ENCODE results near the gene COQ8B. TPM values are rescaled to one million over a fixed set of nuclear protein-coding genes. Genes with fewer than 3 reads are reported as not detected.

Gene COQ8B
- total RNA-seq, 2 donors from 2014 or later: 29.8 to 31.3 TPM

DNA sequence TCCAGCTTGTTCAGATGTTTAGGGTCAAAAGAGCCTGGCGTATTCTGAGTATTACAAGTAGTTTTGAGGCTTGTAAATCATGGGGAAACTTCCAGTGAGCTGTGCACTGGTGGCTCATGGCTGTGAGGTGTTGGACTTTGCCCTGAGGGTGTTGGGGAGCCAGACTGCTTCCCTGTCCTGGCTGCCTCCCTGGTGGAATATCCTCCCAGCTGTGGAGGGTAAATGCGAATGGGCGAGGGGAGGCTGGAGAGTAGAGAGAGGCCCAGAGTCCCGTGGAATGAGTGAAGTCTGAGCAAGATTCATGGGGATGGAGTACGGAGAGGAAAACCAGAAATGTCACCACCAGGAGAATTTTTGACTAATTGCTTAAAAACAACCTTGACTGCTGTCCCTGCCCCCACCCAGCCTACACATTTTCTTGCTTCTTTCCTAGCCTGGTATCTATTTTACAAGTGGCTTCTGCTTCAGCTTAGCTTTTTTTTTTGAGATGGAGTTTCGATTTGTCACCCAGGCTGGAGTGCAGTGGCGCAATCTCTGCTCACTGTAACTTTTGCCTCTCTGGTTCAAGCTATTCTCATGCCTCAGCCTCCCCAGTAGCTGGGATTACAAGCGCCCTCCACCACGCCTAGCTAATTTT lies 38.0 kb upstream of the COQ8B start:
- Histone ChIP-seq H3K27me3 (no peaks in the 10 kb centered on the region), H3K9me3 (no peaks in the 10 kb centered on the region), H3K36me3 (replicated peaks in 1 of 2; ENCODE audit: insufficient read depth in 1 of 2, low read depth in 2 of 2) (peaks cover 0 to 20% of the 10 kb centered on the region in 2 donors), H3K27ac (peak overlapping the region in 3 of 4 donors; percentile 32 to 81 (median 56)), H3K4me3 (no peak overlapping the region), H3K4me1 (peaks cover 45% of the 10 kb centered on the region)
- DNase-seq (peak; percentile 44 to 55 (median 50)), ATAC-seq (no peak)
- no peak for TF ChIP-seq CTCF (IDR thresholded peaks at IDR 0.05)
- TF ChIP-seq POLR2A (IDR thresholded peaks at IDR 0.05): no peak
- intact Hi-C loops (cut with DNase I): no loop called here
- 44 to 60% methylated on average over 9 of the region's 9 CpGs for WGBS, 2 donors

DNA sequence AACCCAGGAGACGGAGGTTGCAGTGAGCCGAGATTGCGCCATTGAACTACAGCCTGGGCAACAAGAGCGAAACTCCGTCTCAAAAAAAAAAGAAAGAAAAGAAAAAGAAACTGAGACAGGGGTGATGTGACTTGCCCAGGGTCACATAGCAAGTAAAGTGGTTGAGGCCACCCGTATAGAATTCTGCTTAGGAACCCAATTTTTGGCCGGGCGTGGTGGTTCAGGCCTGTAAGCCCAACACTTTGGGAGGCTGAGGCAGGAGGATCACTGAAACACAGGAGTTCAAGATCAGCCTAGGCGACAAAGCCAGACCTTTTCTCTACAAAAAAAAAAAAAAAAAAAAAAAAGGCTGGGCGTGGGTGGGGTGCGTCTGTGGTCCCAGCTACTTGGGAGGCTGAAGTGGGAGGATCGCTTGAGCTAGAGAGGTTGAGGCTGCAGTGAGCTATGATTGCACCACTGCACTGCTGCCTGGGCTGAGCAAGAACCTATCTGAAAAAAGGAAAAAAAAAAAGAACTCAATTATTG lies 35.6 kb upstream of the COQ8B start:
- Histone ChIP-seq H3K4me3 (peak overlapping the region; percentile 38 to 61), H3K36me3 (replicated peaks in 1 of 2; ENCODE audit: insufficient read depth in 1 of 2, low read depth in 2 of 2) (peaks cover 0 to under 1% of the 10 kb centered on the region in 2 donors), H3K27me3 (no peaks in the 10 kb centered on the region), H3K27ac (peak overlapping the region in 2 of 4 donors; percentile 93 to 98), H3K4me1 (peaks cover 56% of the 10 kb centered on the region), H3K9me3 (no peaks in the 10 kb centered on the region)
- ATAC-seq (no peak), DNase-seq (no peak)
- 65 to 70% methylated on average over 12 of the region's 12 CpGs for WGBS, 2 donors
- intact Hi-C loops (cut with DNase I): no loop called here
- TF ChIP-seq CTCF (IDR thresholded peaks at IDR 0.05): no peak

GRCh38 chr19:40750874-40751537 lies 34.3 kb upstream of the COQ8B start, which contains the start of gene SNRPA:
Gene SNRPA (plus strand): TSS chr19:40751203. CDS start chr19:40751409, 206 bp downstream.
- 0% methylated on average over 12 to 42 of the region's 46 CpGs for WGBS, 2 donors
- intact Hi-C loops (cut with DNase I): no loop called here
- peak; percentile 97 to 98 (median 98) for DNase-seq
- H3K4me3 ChIP-seq: peak within 1 kb of the TSS; percentile 38 to 61
- peaks cover 52% of the 10 kb centered on the region for H3K4me1 ChIP-seq
- H3K27me3 ChIP-seq: no peaks in the 10 kb centered on the region
- peak within 1 kb of the TSS; percentile 82 to 98 (median 91) for H3K27ac ChIP-seq
- H3K9me3 ChIP-seq: no peaks in the 10 kb centered on the region
- H3K36me3 ChIP-seq (replicated peaks in 1 of 2; ENCODE audit: insufficient read depth in 1 of 2, low read depth in 2 of 2): no peaks in the 10 kb centered on the region
- ATAC-seq: peak; percentile 83
- TF ChIP-seq CTCF (IDR thresholded peaks at IDR 0.05): no peak
- TF ChIP-seq POLR2A (IDR thresholded peaks at IDR 0.05): peak; percentile 41 to 86 (median 84)

- peak; percentile 93 for ATAC-seq
- Histone ChIP-seq H3K27me3 (no peaks in the 10 kb centered on the region), H3K27ac (peak within 1 kb of the TSS; percentile 82 to 98 (median 91)), H3K9me3 (no peaks in the 10 kb centered on the region), H3K36me3 (replicated peaks in 1 of 2; ENCODE audit: insufficient read depth in 1 of 2, low read depth in 2 of 2) (no peaks in the 10 kb centered on the region), H3K4me1 (peaks cover 45% of the 10 kb centered on the region), H3K4me3 (peak within 1 kb of the TSS; percentile 38 to 61)
- 0% methylated on average over 43 of the region's 43 CpGs for WGBS, 2 donors
- peak; percentile 99 to 100 (median 100) for DNase-seq
- intact Hi-C loops (cut with DNase I): no loop called here
- peak in 2 of 3 donors; percentile 64 to 79 for TF ChIP-seq POLR2A (IDR thresholded peaks at IDR 0.05)
- peak in 1 of 7 experiments; percentile 37 for TF ChIP-seq CTCF (IDR thresholded peaks at IDR 0.05)
Observed at GRCh38 chr19:40750058-40750873, 33.6 kb upstream of the COQ8B start, which contains the start of gene ACTMAP. Gene ACTMAP (minus strand): TSS chr19:40750477. CDS start chr19:40749803, 674 bp downstream.
